Loucy (cell line): ENCODE results near the gene ELAPOR1.

Experiments
- H2AFZ ChIP-seq: fragments of 200-600 bp; sonication (generic); 2 replicates; pipeline ENCODE4 v1.6.0; 2016; ENCODE audit warnings: antibody characterized with exemption, mild to moderate bottlenecking, low read length, moderate library complexity
- H3F3A ChIP-seq: fragments of 200-600 bp; 2 replicates; pipeline ENCODE4 v1.6.0; 2016; ENCODE audit warnings: antibody characterized with exemption, low read depth, mild to moderate bottlenecking
- H3K27me3 ChIP-seq: fragments of 200-600 bp; sonication (generic); 2 replicates; pipeline ENCODE4 v1.6.1; 2014; ENCODE audit warnings: low read length, mild to moderate bottlenecking; ENCODE audit not compliant: insufficient read depth, poor library complexity, severe bottlenecking
- H3K36me3 ChIP-seq: fragments of 200-600 bp; sonication (generic); 2 replicates; pipeline ENCODE4 v1.6.1; 2016; ENCODE audit warnings: low read length; ENCODE audit not compliant: insufficient read depth
- H3K4me1 ChIP-seq: fragments of 200-600 bp; sonication (generic); 2 replicates; pipeline ENCODE4 v1.5.1; 2014; ENCODE audit warnings: low read length, mild to moderate bottlenecking; ENCODE audit not compliant: insufficient read depth, poor library complexity, severe bottlenecking
- H3K4me2 ChIP-seq: fragments of 200-600 bp; sonication (generic); 2 replicates; pipeline ENCODE4 v1.6.0; 2014; ENCODE audit warnings: antibody characterized with exemption, low read length, low read depth, mild to moderate bottlenecking; ENCODE audit not compliant: poor library complexity, severe bottlenecking
- H3K4me3 ChIP-seq: fragments of 200-600 bp; sonication (generic); 2 replicates; pipeline ENCODE4 v1.5.1; 2014; ENCODE audit warnings: low read length, mild to moderate bottlenecking, mixed read lengths; ENCODE audit not compliant: poor library complexity, severe bottlenecking
- H3K79me2 ChIP-seq: fragments of 200-600 bp; sonication (generic); 2 replicates; pipeline ENCODE4 v1.6.1; 2014; ENCODE audit warnings: low read length; ENCODE audit not compliant: insufficient read depth
- H3K9ac ChIP-seq: fragments of 200-600 bp; sonication (generic); 2 replicates; pipeline ENCODE4 v1.6.0; 2014; ENCODE audit warnings: mild to moderate bottlenecking, low read depth, low read length, moderate library complexity; ENCODE audit not compliant: poor library complexity, severe bottlenecking
- H3K9me2 ChIP-seq: fragments of 200-600 bp; sonication (generic); replicated peaks from 2 replicates; pipeline ENCODE4 v1.6.1; 2016; ENCODE audit warnings: low read depth, low read length, mixed read lengths
- H3K9me3 ChIP-seq: fragments of 200-600 bp; sonication (generic); 2 replicates; pipeline ENCODE4 v1.6.1; 2014; ENCODE audit warnings: mild to moderate bottlenecking, antibody characterized with exemption, low read length, low read depth; ENCODE audit not compliant: insufficient read depth
- H4K20me1 ChIP-seq: fragments of 200-600 bp; sonication (generic); 2 replicates; pipeline ENCODE4 v1.6.0; 2014; ENCODE audit warnings: antibody characterized with exemption, low read length, mild to moderate bottlenecking; ENCODE audit not compliant: insufficient read depth, poor library complexity, severe bottlenecking
- CTCF ChIP-seq: fragments of 200-600 bp; sonication (generic); conservative IDR thresholded peaks from 2 replicates; pipeline ENCODE4 v1.5.1; 2014; ENCODE audit warnings: mild to moderate bottlenecking, antibody characterized with exemption, low read length
- EZH2phosphoT487 ChIP-seq: fragments of 200-600 bp; IDR thresholded peaks from 2 replicates; pipeline ENCODE4 v1.6.1; 2018; ENCODE audit warnings: antibody characterized with exemption, mild to moderate bottlenecking, moderate library complexity, borderline replicate concordance

ELAPOR1 gene

GRCh38 chr1:109161858-109162606, 48.1 kb downstream of the ELAPOR1 start:
- Histone ChIP-seq H3K79me2 (no peaks in the 10 kb centered on the region), H3K4me2 (peak overlapping the region; percentile 25), H3K36me3 (no peaks in the 10 kb centered on the region), H3K9me3 (no peaks in the 10 kb centered on the region), H3K4me1 (peaks cover 4% of the 10 kb centered on the region), H3K27me3 (peaks cover 5% of the 10 kb centered on the region), H2AFZ (no peak overlapping the region), H3K9me2 (no peaks in the 10 kb centered on the region), H3K4me3 (no peak overlapping the region), H3F3A (0 out of 2 replicates have a peak, but pooled peaks cover 2% of the 10 kb centered on the region), H3K9ac (no peak overlapping the region), H4K20me1 (no peaks in the 10 kb centered on the region)
- TF ChIP-seq CTCF (no peak), EZH2phosphoT487 (no peak)

GRCh38 chr1:109162626-109163025, 48.7 kb downstream of the ELAPOR1 start:
- Histone ChIP-seq H3K4me3 (no peak overlapping the region), H3K9ac (no peak overlapping the region), H3K27me3 (peaks cover 5% of the 10 kb centered on the region), H4K20me1 (no peaks in the 10 kb centered on the region), H2AFZ (no peak overlapping the region), H3K4me1 (peaks cover 10% of the 10 kb centered on the region), H3K79me2 (no peaks in the 10 kb centered on the region), H3K9me2 (no peaks in the 10 kb centered on the region), H3K9me3 (no peaks in the 10 kb centered on the region), H3K4me2 (peak overlapping the region; percentile 25), H3K36me3 (no peaks in the 10 kb centered on the region), H3F3A (0 out of 2 replicates have a peak, but pooled peaks cover 2% of the 10 kb centered on the region)
- TF ChIP-seq EZH2phosphoT487 (no peak), CTCF (no peak)

- H3K27me3 ChIP-seq, result peaks cover 11% of the 10 kb centered on the region
- H2AFZ ChIP-seq, result no peak overlapping the region
- peaks cover 18% of the 10 kb centered on the region for H3K4me1 ChIP-seq
- no peaks in the 10 kb centered on the region for H3K36me3 ChIP-seq
- H3K79me2 ChIP-seq, result no peaks in the 10 kb centered on the region
- no peak overlapping the region for H3K4me2 ChIP-seq
- no peak overlapping the region for H3K4me3 ChIP-seq
- no peak overlapping the region for H3K9ac ChIP-seq
- no peaks in the 10 kb centered on the region for H3K9me3 ChIP-seq
- H4K20me1 ChIP-seq, result no peaks in the 10 kb centered on the region
- TF ChIP-seq CTCF (no peak), EZH2phosphoT487 (no peak)
- no peaks in the 10 kb centered on the region for H3K9me2 ChIP-seq
- H3F3A ChIP-seq, result 0 out of 2 replicates have a peak, but pooled peaks cover 2% of the 10 kb centered on the region
Observed at GRCh38 chr1:109163551-109163950, 49.6 kb downstream of the ELAPOR1 start.
